Measurements from ENCODE around the gene NAB1.

DNA sequence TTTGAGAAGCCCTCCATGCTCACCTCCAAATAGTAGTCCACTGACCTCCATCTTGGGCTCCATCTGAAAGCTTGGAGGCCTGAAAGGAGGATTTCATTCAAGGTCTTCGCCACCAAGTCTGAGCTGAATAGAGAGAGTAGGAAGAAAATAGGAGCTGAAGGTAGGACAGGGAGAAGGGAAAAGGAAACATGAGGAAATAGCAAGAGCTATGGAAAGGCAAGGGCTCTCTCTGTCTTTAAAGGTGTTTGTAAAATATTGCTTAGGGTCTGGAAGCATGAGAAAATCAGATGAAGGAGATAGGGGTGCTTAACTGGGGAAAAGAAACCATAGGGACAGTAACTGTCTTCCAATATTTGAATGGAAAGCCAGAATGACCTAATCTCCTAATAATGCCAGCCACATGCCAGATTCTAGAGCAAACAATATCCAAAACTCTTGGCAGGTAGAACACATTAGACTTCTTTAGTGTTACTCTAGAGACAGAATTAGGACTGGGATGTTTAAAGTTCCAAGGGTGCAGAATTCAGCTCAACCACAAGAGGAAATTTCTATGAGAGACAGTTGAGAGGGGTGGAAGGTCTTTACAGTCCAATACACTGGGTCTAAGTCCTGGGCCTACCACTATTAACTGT, 67.4 kb downstream of the NAB1 start:
- TF ChIP-seq CTCF (IDR thresholded peaks at IDR 0.05) (no peak), ZFX (IDR thresholded peaks at IDR 0.05; ENCODE audit: borderline replicate concordance) (no peak)

Data from 22Rv1 (cell line).